Stimulated activated CD8-positive, alpha-beta memory T cell treated with anti-CD3 and anti-CD28 coated beads, Interleukin-4, amount 100 ng/mL, for 4 hours (primary cell): ENCODE results near the gene SDC3.

ENCODE experiments used
- DNase-seq, 2 donors: peaks; one replicate each; pipeline ENCODE4 v3.0.0-alpha.2; 2020; ENCODE audit warnings: low read depth in 2 of 2, low spot score in 1 of 2

The SDC3 gene

DNA sequence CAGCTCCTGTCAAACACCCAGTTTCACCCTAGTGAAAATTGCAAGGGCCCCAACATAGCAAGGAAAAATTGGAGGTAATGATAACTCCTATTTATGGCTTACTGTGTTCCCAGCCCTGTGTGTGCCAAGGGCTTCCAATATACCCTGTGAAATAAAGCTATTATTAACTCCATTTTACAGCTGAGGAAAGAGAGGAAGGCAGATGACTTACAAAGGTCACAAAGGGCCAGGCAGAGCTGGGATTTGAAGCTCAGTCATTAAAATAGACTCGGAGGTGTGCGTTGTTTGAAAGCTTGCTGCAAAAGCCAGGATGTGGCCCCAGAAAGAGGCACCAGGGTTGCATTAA, 20.2 kb upstream of the SDC3 start:
- DNase-seq, result no peak

DNA sequence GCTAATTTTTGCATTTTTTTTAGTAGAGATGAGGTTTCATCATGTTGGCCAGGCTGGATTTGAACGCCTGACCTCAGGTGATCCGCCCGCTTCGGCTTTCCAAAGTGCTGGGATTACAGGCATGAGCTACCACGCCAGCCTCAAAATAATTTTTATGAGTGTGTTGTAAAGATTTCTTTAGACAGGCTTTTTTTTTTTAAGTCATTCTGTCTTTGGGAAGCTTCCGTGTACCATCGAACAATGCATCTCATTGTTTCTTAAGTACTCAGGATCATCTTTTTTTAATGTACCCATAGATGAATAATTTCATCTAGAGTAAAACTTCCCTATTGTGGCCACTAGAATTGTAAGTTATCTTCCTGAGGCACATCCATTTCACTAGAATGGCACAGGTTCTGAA, 19.6 kb upstream of the SDC3 start:
- DNase-seq, result no peak

- no peak for DNase-seq
Measured at GRCh38 chr1:30927448-30927847, 18.9 kb upstream of the SDC3 start.

DNA sequence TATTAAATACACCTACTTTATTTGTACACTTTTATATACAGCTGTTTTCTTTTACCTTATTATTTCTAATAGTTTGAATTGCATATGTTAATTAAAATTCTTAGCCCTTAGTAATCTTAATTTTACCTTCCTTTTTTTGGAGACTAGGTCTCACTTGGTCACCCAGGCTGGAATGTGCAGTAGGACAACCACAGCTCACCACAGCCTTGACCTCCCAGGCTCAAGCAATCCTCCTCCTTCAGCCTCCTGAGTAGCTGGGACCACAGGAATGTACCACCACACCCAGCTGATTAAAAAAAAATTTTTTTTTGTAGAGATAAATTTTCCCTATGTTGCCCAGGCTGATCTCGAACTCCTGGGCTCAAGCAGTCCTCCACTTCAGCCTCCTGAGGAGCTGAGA, 15.0 kb upstream of the SDC3 start:
- DNase-seq, result no peak

DNA sequence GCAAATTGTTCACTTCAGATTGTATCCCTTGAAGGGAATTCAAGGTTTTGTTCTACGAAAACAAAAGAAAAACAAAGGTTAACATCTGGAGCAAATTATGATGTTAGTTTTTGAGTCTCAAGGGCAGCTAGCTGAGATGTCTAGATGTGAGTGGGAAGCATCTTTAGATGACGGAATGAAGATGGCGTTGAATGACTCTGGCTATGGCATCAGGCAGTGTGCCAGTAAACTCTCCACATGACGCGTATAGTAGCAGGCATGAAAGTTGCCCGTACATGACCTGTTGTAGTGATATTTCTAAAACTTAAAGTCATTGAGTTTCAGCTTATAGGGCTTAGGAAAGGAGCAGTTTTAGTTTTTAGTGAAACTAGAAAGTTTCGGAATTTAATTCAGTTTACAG, 12.3 kb upstream of the SDC3 start:
- DNase-seq, result no peak

- DNase-seq, result no peak
Measured at GRCh38 chr1:30919025-30919881, 10.7 kb upstream of the SDC3 start.

- no peak for DNase-seq
Measured at GRCh38 chr1:30916296-30916695, 7.7 kb upstream of the SDC3 start.

GRCh38 chr1:30915491-30916230, 7.1 kb upstream of the SDC3 start:
- no peak for DNase-seq

DNA sequence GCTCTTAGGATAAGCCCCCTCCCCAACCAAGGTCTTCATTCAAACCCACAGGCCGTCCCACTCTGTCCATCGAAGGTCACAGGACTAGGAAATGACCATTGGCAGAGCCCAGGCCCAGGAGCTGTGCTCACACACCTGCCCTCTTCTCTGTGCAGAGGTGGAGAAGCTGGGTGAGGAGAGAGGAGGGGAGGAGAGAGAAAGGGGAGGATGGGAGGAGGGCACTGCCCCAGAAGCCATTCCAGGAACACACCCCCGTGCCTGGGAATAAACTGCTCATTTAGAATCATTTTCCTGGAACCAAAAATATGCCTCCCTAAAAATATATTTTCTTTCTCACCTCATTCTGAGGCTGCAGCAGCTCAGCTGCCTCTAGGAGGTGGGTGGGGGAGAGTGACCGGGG, 6.4 kb upstream of the SDC3 start:
- DNase-seq, result no peak

GRCh38 chr1:30914587-30914922, 6.0 kb upstream of the SDC3 start:
- DNase-seq, result no peak

- DNase-seq, result no peak
Measured at GRCh38 chr1:30912913-30913652, 4.5 kb upstream of the SDC3 start.

DNA sequence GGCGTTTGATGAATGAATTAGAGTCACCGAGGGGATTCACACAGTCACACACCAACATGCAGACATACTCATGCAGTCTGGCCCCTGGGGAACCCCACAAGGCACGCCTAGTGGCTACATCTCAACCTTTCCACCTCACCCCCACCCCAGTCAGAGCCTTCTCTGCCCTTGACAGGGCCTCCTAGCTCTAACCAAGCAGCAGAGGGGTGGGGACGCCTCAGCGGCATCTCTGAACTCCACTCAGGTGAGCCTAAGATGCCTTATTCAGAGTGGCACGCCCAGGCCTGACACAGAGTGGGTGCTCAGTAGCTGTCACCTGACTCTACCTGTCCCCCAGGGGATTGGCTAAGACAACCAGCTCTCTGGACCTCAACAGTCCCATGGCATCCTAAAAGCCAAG, 3.7 kb upstream of the SDC3 start:
- no peak for DNase-seq

DNA sequence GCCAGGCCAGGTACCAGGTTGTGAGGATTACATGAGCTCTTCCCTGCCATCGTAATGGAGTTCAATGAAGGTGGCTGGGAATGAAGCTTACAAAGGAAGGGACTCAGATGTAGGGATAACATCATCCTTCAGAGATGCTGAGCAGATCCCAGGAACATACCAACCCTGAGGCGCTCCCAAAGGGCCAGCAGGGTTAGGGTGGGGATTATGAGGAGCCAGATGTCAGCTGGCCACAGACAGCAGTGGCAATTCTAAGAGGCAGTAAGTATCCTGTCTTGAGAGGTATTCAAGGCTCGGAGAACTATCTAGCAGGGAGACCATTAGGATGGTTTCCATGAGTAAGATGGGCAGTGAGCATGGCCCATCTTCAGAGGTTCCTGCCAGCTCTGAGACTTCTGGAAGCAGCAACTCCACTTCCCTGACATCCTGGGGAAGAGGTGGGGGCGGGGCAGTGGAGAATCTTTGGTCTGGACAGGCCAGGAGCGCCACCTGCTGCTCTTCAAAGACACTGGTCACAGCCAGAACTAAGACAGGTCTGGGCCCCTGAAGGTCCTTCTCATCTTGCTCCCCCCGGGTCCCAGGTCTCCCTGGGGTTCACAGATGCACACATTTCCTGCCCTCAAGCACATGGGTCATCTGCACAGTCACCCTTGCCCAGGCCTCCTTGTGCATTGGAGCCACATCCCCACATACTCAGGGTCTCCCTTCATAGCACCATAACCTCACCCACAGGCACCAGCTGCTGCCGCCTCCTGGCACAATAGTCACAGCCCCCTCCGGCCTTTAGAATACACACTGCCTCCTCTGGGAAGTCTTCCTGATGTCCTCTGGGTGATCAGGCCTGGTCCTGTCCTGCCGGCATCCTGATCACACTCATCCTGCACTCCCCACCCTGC, 2.7 kb upstream of the SDC3 start:
- no peak for DNase-seq

- DNase-seq, result no peak
Measured at GRCh38 chr1:30909365-30910068, 959 bp upstream of the SDC3 start.

DNA sequence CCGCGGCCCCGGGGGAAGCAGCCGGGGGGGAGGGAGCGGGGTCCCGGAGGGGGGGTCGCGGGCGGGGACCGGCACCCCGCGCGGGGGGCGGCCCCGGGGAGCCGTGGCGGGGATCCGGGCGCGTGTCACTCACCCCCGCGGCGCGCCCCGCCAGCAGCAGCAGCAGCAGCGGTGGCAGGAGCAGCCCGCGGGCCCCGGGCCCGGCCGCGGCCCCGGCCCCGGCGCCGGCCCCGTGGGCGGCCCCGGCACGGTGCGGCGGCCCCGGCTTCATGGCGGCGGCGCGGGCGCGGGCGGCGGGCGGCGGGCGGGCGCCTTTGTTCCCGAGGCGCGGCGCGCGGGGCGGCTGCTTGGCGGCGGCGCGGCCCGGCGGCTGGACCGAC, 252 bp downstream of the SDC3 start:
- no peak for DNase-seq

DNA sequence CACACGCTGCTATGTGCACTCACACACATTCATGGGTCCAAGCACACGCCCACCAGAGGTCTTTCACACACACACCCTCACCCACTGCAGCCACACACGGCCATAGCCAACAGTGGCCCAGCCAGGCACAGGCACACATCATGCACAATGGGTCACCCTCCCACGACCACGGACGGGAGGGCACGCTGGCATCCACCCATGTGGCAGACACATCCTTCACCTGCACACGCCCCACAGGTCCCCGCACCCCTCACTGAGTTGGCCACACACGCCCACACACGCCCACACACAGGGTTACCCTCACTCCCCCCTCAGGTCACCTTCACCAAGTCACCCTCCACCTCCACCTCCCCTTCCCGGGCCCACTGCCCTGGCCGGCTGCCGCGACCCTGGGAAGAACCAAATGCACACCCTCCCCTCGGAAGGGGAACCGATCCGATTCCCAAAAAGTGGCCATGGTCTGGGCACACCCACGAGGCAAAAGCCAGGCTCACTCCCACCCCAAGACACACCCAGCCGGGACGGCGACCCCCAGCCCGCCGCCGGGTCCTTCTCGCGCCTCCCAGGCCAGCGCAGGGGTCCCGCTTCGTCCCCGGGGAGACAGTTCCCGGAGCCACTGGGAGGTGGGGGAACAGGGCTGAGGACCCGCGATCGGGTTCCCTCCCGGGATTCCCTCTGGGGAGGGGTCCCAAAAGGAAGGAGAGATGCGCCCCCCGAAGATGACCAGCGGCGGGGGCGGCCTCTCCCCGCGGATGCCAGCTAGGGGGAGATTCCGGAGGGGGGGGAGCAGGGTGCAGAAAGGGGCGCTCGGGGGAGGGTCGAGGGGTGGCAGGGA, 860 bp downstream of the SDC3 start:
- no peak for DNase-seq

GRCh38 chr1:30906631-30907441, 1.7 kb downstream of the SDC3 start:
- no peak for DNase-seq

- no peak for DNase-seq
Measured at GRCh38 chr1:30905916-30906620, 2.5 kb downstream of the SDC3 start.
